Vagina (tissue), 2 donors: Measurements from ENCODE around the gene FAM50A.

Experiments used
- POLR2A ChIP-seq, 2 donors: fragments of 450-650 bp; IDR thresholded peaks; one replicate each; pipeline ENCODE4 v1.6.1; 2017; ENCODE audit warnings: antibody characterized with exemption in 2 of 2, mild to moderate bottlenecking in 2 of 2, moderate library complexity in 2 of 2
- POLR2AphosphoS5 ChIP-seq, 2 donors: sonication (generic); formaldehyde crosslinking; IDR thresholded peaks; one replicate each; pipeline ENCODE4 v1.9.0; 2017; ENCODE audit warnings: antibody characterized with exemption in 2 of 2, mild to moderate bottlenecking in 2 of 2, low read depth in 1 of 2; ENCODE audit not compliant: insufficient read depth in 1 of 2
- TF ChIP-seq, protein P1 (sequence below), 3 experiments: fragments of 450-650 bp in 2 of 3; fragments of 200-600 bp in 1 of 3; sonication (generic) in 1 of 3; IDR thresholded peaks; one replicate each; pipeline ENCODE4 v1.5.1; 2017 to 2019; ENCODE audit warnings: antibody characterized with exemption in 3 of 3, mild to moderate bottlenecking in 2 of 3, moderate library complexity in 2 of 3

DNA sequence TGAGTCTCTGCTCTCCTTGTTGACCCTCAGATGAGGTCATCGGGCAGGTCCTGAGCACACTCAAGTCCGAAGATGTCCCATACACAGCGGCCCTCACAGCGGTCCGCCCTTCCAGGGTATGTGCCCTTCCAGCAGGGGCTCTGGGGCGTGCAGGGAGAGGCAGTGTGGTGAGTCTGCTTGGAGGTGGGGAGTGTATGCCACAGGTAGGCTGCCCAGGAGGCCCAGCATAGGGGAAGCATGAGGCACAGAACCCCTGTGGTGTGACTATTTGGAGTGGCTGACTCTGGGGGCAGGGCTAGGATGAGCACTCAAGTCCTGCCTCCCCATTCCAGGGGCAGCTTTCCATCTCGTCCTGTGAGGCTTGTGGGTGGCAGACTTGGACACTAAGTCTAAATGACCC lies 10.3 kb upstream of the FAM50A start:
- TF ChIP-seq POLR2AphosphoS5 (IDR thresholded peaks at IDR 0.05; ENCODE audit: insufficient read depth in 1 of 2, low read depth in 1 of 2) = no peak
- TF ChIP-seq, protein P1, sequence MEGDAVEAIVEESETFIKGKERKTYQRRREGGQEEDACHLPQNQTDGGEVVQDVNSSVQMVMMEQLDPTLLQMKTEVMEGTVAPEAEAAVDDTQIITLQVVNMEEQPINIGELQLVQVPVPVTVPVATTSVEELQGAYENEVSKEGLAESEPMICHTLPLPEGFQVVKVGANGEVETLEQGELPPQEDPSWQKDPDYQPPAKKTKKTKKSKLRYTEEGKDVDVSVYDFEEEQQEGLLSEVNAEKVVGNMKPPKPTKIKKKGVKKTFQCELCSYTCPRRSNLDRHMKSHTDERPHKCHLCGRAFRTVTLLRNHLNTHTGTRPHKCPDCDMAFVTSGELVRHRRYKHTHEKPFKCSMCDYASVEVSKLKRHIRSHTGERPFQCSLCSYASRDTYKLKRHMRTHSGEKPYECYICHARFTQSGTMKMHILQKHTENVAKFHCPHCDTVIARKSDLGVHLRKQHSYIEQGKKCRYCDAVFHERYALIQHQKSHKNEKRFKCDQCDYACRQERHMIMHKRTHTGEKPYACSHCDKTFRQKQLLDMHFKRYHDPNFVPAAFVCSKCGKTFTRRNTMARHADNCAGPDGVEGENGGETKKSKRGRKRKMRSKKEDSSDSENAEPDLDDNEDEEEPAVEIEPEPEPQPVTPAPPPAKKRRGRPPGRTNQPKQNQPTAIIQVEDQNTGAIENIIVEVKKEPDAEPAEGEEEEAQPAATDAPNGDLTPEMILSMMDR (IDR thresholded peaks at IDR 0.05) = no peak
- TF ChIP-seq POLR2A (IDR thresholded peaks at IDR 0.05) = no peak
